H9 (cell line): ENCODE results near the gene POC5. TPM values are rescaled to one million over a fixed set of nuclear protein-coding genes. Genes with fewer than 3 reads are reported as not detected.
A peak's percentile ranks its signal among the peaks of the same experiment; 100 is the strongest.

Experiments
- DNase-seq: peaks from one replicate; pipeline ENCODE4 v3.0.0-alpha.2; 2017
- H2AFZ ChIP-seq: one replicate; pipeline ENCODE4 v1.6.1; 2013; ENCODE audit warnings: mild to moderate bottlenecking, low read length, control low read depth, moderate library complexity
- H2AK5ac ChIP-seq: 2 replicates; pipeline ENCODE4 v1.6.1; 2013; ENCODE audit warnings: low read length, control low read depth, mixed read lengths; ENCODE audit not compliant: insufficient read length
- H2BK120ac ChIP-seq: one replicate; pipeline ENCODE4 v1.6.1; 2013; ENCODE audit warnings: low read depth, mild to moderate bottlenecking, low read length, control low read depth, inconsistent platforms; ENCODE audit not compliant: poor library complexity, severe bottlenecking
- H2BK12ac ChIP-seq: 2 replicates; pipeline ENCODE4 v1.6.1; 2013; ENCODE audit warnings: low read length, control low read depth, mixed read lengths, low read depth; ENCODE audit not compliant: insufficient read length
- H2BK15ac ChIP-seq: 2 replicates; pipeline ENCODE4 v1.6.1; 2013; ENCODE audit warnings: low read depth, low read length, control low read depth
- H2BK20ac ChIP-seq: one replicate; pipeline ENCODE4 v1.6.1; 2013; ENCODE audit warnings: low read depth, mild to moderate bottlenecking, low read length, control low read depth, inconsistent platforms; ENCODE audit not compliant: poor library complexity, severe bottlenecking
- H2BK5ac ChIP-seq: 2 replicates; pipeline ENCODE4 v1.6.1; 2013; ENCODE audit warnings: low read length, control low read depth, mixed read lengths; ENCODE audit not compliant: insufficient read length
- H3K14ac ChIP-seq: 2 replicates; pipeline ENCODE4 v1.6.1; 2013; ENCODE audit warnings: low read length, control low read depth; ENCODE audit not compliant: insufficient read depth
- H3K18ac ChIP-seq: 2 replicates; pipeline ENCODE4 v1.6.1; 2013; ENCODE audit warnings: low read depth, mild to moderate bottlenecking, mixed read lengths, low read length, control low read depth; ENCODE audit not compliant: insufficient read length
- H3K23ac ChIP-seq: 2 replicates; pipeline ENCODE4 v1.6.1; 2013; ENCODE audit warnings: low read length, control low read depth, mixed read lengths, low read depth; ENCODE audit not compliant: insufficient read length
- H3K23me2 ChIP-seq: 2 replicates; pipeline ENCODE4 v1.6.1; 2013; ENCODE audit warnings: low read depth, mild to moderate bottlenecking, mixed read lengths, low read length, control low read depth; ENCODE audit not compliant: insufficient read length, poor library complexity, severe bottlenecking
- H3K27ac ChIP-seq: 2 replicates; pipeline ENCODE4 v1.5.1; 2013; ENCODE audit warnings: low read length, control low read depth, mixed read lengths, low read depth; ENCODE audit not compliant: insufficient read length
- H3K27me3 ChIP-seq: 2 replicates; pipeline ENCODE4 v1.6.1; 2013; ENCODE audit warnings: low read length, control low read depth, inconsistent platforms; ENCODE audit not compliant: insufficient read depth
- H3K4ac ChIP-seq: 2 replicates; pipeline ENCODE4 v1.6.1; 2013; ENCODE audit warnings: low read depth, mild to moderate bottlenecking, control low read depth, inconsistent platforms, low read length, moderate library complexity
- H3K4me1 ChIP-seq: 2 replicates; pipeline ENCODE4 v1.6.1; 2013; ENCODE audit warnings: low read length, control low read depth, inconsistent platforms; ENCODE audit not compliant: insufficient read depth
- H3K4me2 ChIP-seq: 2 replicates; pipeline ENCODE4 v1.6.1; 2013; ENCODE audit warnings: low read length, control low read depth, mixed read lengths; ENCODE audit not compliant: insufficient read length, insufficient read depth
- H3K56ac ChIP-seq: 2 replicates; pipeline ENCODE4 v1.6.1; 2013; ENCODE audit warnings: low read depth, mild to moderate bottlenecking, mixed read lengths, low read length, control low read depth; ENCODE audit not compliant: insufficient read length
- H3K79me1 ChIP-seq: 2 replicates; pipeline ENCODE4 v1.6.1; 2013; ENCODE audit warnings: low read depth, mild to moderate bottlenecking, moderate library complexity, low read length, control low read depth, inconsistent platforms; ENCODE audit not compliant: insufficient read depth, poor library complexity, severe bottlenecking
- H3K79me2 ChIP-seq: 2 replicates; pipeline ENCODE4 v1.6.1; 2013; ENCODE audit warnings: low read length, control low read depth, inconsistent platforms; ENCODE audit not compliant: insufficient read depth
- H3K9ac ChIP-seq: 2 replicates; pipeline ENCODE4 v1.6.1; 2013; ENCODE audit warnings: low read length, control low read depth, mixed read lengths; ENCODE audit not compliant: insufficient read length; ENCODE audit errors: extremely low read depth
- H3K9me3 ChIP-seq: one replicate; pipeline ENCODE4 v1.6.1; 2013; ENCODE audit warnings: low read depth, low read length, inconsistent platforms; ENCODE audit not compliant: control insufficient read depth
- H3T11ph ChIP-seq: one replicate; pipeline ENCODE4 v1.6.1; 2013; ENCODE audit warnings: mild to moderate bottlenecking, low read length, control low read depth, inconsistent platforms
- H4K20me1 ChIP-seq: one replicate; pipeline ENCODE4 v1.6.1; 2013; ENCODE audit not compliant: control insufficient read depth, insufficient read length, insufficient read depth
- H4K5ac ChIP-seq: 2 replicates; pipeline ENCODE4 v1.6.1; 2013; ENCODE audit warnings: low read depth, mild to moderate bottlenecking, mixed read lengths, low read length, control low read depth; ENCODE audit not compliant: insufficient read length
- H4K8ac ChIP-seq: replicated peaks from 2 replicates; pipeline ENCODE4 v1.6.1; 2013; ENCODE audit warnings: low read length, control low read depth, mixed read lengths, low read depth; ENCODE audit not compliant: insufficient read length
- H4K91ac ChIP-seq: 2 replicates; pipeline ENCODE4 v1.6.1; 2013; ENCODE audit warnings: low read depth, mild to moderate bottlenecking, moderate library complexity, mixed read lengths, low read length, control low read depth; ENCODE audit not compliant: insufficient read length
- H3K27ac Mint-ChIP-seq, 3 experiments: 2 replicates in 2 of 3; 3 replicates in 1 of 3; pipeline ENCODE4 v1.8.0; 2020 to 2021; ENCODE audit warnings: mixed read lengths in 3 of 3, mild to moderate bottlenecking in 1 of 3, moderate library complexity in 1 of 3
- H3K27me3 Mint-ChIP-seq: 2 replicates; pipeline ENCODE4 v1.8.0; 2021; ENCODE audit warnings: low read depth, mild to moderate bottlenecking, moderate library complexity, mixed read lengths
- H3K36me3 Mint-ChIP-seq, 3 experiments: 2 replicates in 2 of 3; 3 replicates in 1 of 3; pipeline ENCODE4 v1.8.0; 2020 to 2021; ENCODE audit warnings: low read depth in 3 of 3, mixed read lengths in 3 of 3; ENCODE audit not compliant: insufficient read depth in 1 of 3
- H3K4me1 Mint-ChIP-seq, 2 experiments: 2 replicates each; pipeline ENCODE4 v1.8.0; 2020; ENCODE audit warnings: mixed read lengths in 2 of 2
- H3K4me3 Mint-ChIP-seq, 2 experiments: 2 replicates in 1 of 2; 3 replicates in 1 of 2; pipeline ENCODE4 v1.8.0; 2020 to 2021; ENCODE audit warnings: mild to moderate bottlenecking in 2 of 2, mixed read lengths in 2 of 2, moderate library complexity in 1 of 2
- H3K9me3 Mint-ChIP-seq, 2 experiments: 2 replicates in 1 of 2; 3 replicates in 1 of 2; pipeline ENCODE4 v1.8.0; 2020; ENCODE audit warnings: mild to moderate bottlenecking in 2 of 2, mixed read lengths in 2 of 2, moderate library complexity in 1 of 2
- WGBS: extraction: QIAGEN DNeasy Blood & Tissue Kit; methylation state at CpG from one replicate; pipeline ENCODE4 v1.1.7; 2013; ENCODE audit warnings: missing lambda C conversion rate, low lambda C conversion rate, mixed read lengths; ENCODE audit not compliant: insufficient read length; ENCODE audit errors: extremely low coverage; 5-methylcytosine and 5-hydroxymethylcytosine counted together
- total RNA-seq: library from RNA; stranded (reverse); gene quantifications from 2 replicates; pipeline ENCODE4 v1.2.1, GENCODE V29; 2021
- TF ChIP-seq, protein P1 (sequence below): fragments of 200-600 bp; sonication (generic); conservative IDR thresholded peaks from 3 replicates; pipeline ENCODE4 v1.8.0; 2021; ENCODE audit warnings: antibody characterized with exemption, mild to moderate bottlenecking

Gene POC5
- total RNA-seq, 1 experiment from 2014 or later = 12.2 TPM

DNA sequence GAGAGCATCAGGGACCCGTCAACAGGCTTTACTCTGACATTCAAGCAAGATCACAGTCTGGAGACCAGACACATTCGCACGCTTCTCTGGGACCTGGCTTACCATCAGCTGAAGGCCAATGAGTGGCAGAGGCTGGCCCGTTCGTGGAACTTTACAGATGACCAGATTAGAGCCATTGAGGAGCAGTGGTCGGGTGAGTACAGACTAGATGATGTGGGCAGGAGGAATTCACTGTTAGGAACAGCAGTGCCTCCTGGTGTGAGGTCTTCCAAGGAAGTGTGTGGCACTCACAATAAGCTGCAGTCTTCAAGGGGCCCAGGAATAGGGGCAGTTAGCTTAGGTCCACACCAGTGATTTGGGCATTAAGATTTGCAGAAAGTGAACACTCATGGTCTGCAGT is 50.4 kb downstream of the POC5 start:
- H3K14ac ChIP-seq = no peak overlapping the region
- no peak overlapping the region for H2BK15ac ChIP-seq
- H4K8ac ChIP-seq = no peak overlapping the region
- H2BK5ac ChIP-seq = no peak overlapping the region
- H3K27me3 ChIP-seq = no peaks in the 10 kb centered on the region
- no peaks in the 10 kb centered on the region for H3K23me2 ChIP-seq
- H3K4ac ChIP-seq = no peak overlapping the region
- H3K79me1 ChIP-seq = no peaks in the 10 kb centered on the region
- no peak for DNase-seq
- H2BK120ac ChIP-seq = no peak overlapping the region
- H3K79me2 ChIP-seq = no peaks in the 10 kb centered on the region
- Mint-ChIP-seq H3K4me3 (no peak overlapping the region), H3K27me3 (no peaks in the 10 kb centered on the region), H3K4me1 (peaks cover 26% of the 10 kb centered on the region in 2 experiments), H3K36me3 (no peaks in the 10 kb centered on the region), H3K9me3 (no peaks in the 10 kb centered on the region), H3K27ac (no peak overlapping the region)
- no peaks in the 10 kb centered on the region for H4K20me1 ChIP-seq
- no peak overlapping the region for H3K27ac ChIP-seq
- H3K18ac ChIP-seq = no peak overlapping the region
- no peak overlapping the region for H2AK5ac ChIP-seq
- no peak overlapping the region for H3K56ac ChIP-seq
- H3K9ac ChIP-seq = no peak overlapping the region
- no peaks in the 10 kb centered on the region for H3K9me3 ChIP-seq
- no peak overlapping the region for H4K5ac ChIP-seq
- H2BK20ac ChIP-seq = no peak overlapping the region
- no peak overlapping the region for H3K4me2 ChIP-seq
- no peak overlapping the region for H3K23ac ChIP-seq
- H2AFZ ChIP-seq = no peak overlapping the region
- no peaks in the 10 kb centered on the region for H3K4me1 ChIP-seq
- no peak overlapping the region for H4K91ac ChIP-seq
- no peak overlapping the region for H2BK12ac ChIP-seq
- TF ChIP-seq, protein P1, sequence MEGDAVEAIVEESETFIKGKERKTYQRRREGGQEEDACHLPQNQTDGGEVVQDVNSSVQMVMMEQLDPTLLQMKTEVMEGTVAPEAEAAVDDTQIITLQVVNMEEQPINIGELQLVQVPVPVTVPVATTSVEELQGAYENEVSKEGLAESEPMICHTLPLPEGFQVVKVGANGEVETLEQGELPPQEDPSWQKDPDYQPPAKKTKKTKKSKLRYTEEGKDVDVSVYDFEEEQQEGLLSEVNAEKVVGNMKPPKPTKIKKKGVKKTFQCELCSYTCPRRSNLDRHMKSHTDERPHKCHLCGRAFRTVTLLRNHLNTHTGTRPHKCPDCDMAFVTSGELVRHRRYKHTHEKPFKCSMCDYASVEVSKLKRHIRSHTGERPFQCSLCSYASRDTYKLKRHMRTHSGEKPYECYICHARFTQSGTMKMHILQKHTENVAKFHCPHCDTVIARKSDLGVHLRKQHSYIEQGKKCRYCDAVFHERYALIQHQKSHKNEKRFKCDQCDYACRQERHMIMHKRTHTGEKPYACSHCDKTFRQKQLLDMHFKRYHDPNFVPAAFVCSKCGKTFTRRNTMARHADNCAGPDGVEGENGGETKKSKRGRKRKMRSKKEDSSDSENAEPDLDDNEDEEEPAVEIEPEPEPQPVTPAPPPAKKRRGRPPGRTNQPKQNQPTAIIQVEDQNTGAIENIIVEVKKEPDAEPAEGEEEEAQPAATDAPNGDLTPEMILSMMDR = 0 out of 3 replicates have a peak, but pooled peaks have one; percentile 12
- H3T11ph ChIP-seq = no peak overlapping the region
- WGBS = no CpG with 5 or more reads among the region's 6 CpGs
